ENCODE results near the gene SMCO3. TPM values are rescaled to one million over a fixed set of nuclear protein-coding genes. Genes with fewer than 3 reads are reported as not detected.

Gene SMCO3
- total RNA-seq, 1 donor from 2014 or later = 2.2 TPM

Other genes starting within 250 kb of the SMCO3 start
- gene PLBD1, start 246.3 kb downstream of the SMCO3 start, total RNA-seq = 0.22 and 0.40 TPM in 2 replicates
- gene GUCY2C, start 117.6 kb downstream of the SMCO3 start, total RNA-seq = not detected in 2 replicates
- gene WBP11, start 10.7 kb downstream of the SMCO3 start, total RNA-seq = 11.5 and 15.9 TPM in 2 replicates
- gene C12orf60, start 10.5 kb downstream of the SMCO3 start, total RNA-seq = 0.65 and 1.2 TPM in 2 replicates
- gene ART4, start 29.3 kb upstream of the SMCO3 start, total RNA-seq = 62.5 and 121 TPM in 2 replicates
- 26.2 and 154 TPM in 2 replicates for gene MGP, start 71.7 kb upstream of the SMCO3 start, total RNA-seq
- gene ERP27, start 124.4 kb upstream of the SMCO3 start, total RNA-seq = 0.22 TPM in 1 of 2 replicates, not detected in the other
- gene ARHGDIB, start 147.4 kb upstream of the SMCO3 start, total RNA-seq = 8.9 and 93.7 TPM in 2 replicates
- gene PDE6H, start 158.9 kb upstream of the SMCO3 start, total RNA-seq = not detected in 2 replicates

Measured in lung microvascular endothelial cell (primary cell).